Stimulated activated CD8-positive, alpha-beta memory T cell treated with anti-CD3 and anti-CD28 coated beads, Interleukin-4, amount 100 ng/mL, for 4 hours (primary cell): ENCODE data around the gene AGAP2.
"Not testable (repeated sequence)": the region's sequence is repeated elsewhere in the genome, so short reads cannot be mapped to it uniquely, and the experiment has no call there.

ENCODE experiments used
- DNase-seq, 2 donors: peaks; one replicate each; pipeline ENCODE4 v3.0.0-alpha.2; 2020; ENCODE audit warnings: low read depth in 2 of 2, low spot score in 1 of 2

The AGAP2 gene

GRCh38 chr12:57738661-57739237 lies at the start of gene AGAP2:
Gene AGAP2, minus strand, starts transcription at chr12:57738742. Its CDS starts 496 bp downstream, at chr12:57738246.
- no peak for DNase-seq

GRCh38 chr12:57783861-57784260 lies 45.3 kb upstream of the AGAP2 start:
- DNase-seq, result no peak

GRCh38 chr12:57783466-57783801 lies 44.9 kb upstream of the AGAP2 start:
- no peak for DNase-seq

- DNase-seq, result peak; percentile 90 to 97
These were observed 44.3 kb upstream of the AGAP2 start, which contains the start of gene TSFM for GRCh38 chr12:57782608-57783465. Gene TSFM, plus strand, starts transcription at chr12:57782787. Its CDS starts 15 bp downstream, at chr12:57782802.

GRCh38 chr12:57782243-57782607 lies 43.7 kb upstream of the AGAP2 start:
- no peak for DNase-seq

- DNase-seq, result no peak
These were observed 43.3 kb upstream of the AGAP2 start for GRCh38 chr12:57781801-57782200.

- no peak for DNase-seq
These were observed 42.7 kb upstream of the AGAP2 start for GRCh38 chr12:57781244-57781643.

- DNase-seq, result no peak
These were observed 41.8 kb upstream of the AGAP2 start for GRCh38 chr12:57780284-57780897.

GRCh38 chr12:57779736-57780135 lies 41.2 kb upstream of the AGAP2 start:
- no peak for DNase-seq

- DNase-seq, result no peak
These were observed 39.4 kb upstream of the AGAP2 start for GRCh38 chr12:57777911-57778310.

- no peak for DNase-seq
These were observed 38.8 kb upstream of the AGAP2 start for GRCh38 chr12:57777367-57777766.

GRCh38 chr12:57776247-57776587 lies 37.7 kb upstream of the AGAP2 start:
- no peak for DNase-seq

- DNase-seq, result no peak
These were observed 37.2 kb upstream of the AGAP2 start for GRCh38 chr12:57775563-57776246.

- DNase-seq, result no peak
These were observed 36.5 kb upstream of the AGAP2 start for GRCh38 chr12:57775044-57775443.

GRCh38 chr12:57774634-57775033 lies 36.1 kb upstream of the AGAP2 start:
- not testable (repeated sequence) for DNase-seq

- no peak for DNase-seq
These were observed 34.1 kb upstream of the AGAP2 start, which contains the start of gene EEF1AKMT3 for GRCh38 chr12:57772429-57773322. Gene EEF1AKMT3, plus strand, starts transcription at chr12:57772614. Its CDS starts 111 bp downstream, at chr12:57772725.

- DNase-seq, result peak; percentile 83 to 87
These were observed 33.4 kb upstream of the AGAP2 start, which contains the start of gene METTL1 for GRCh38 chr12:57771873-57772428. Gene METTL1, minus strand, starts transcription at chr12:57772105. Its CDS starts 22 bp downstream, at chr12:57772083.

- peak; percentile 74 to 84 for DNase-seq
These were observed 32.8 kb upstream of the AGAP2 start for GRCh38 chr12:57771236-57771872.

- no peak for DNase-seq
These were observed 32.2 kb upstream of the AGAP2 start for GRCh38 chr12:57770734-57771133.

- DNase-seq, result no peak
These were observed 31.1 kb upstream of the AGAP2 start for GRCh38 chr12:57769594-57769993.
